HepG2 (cell line): ENCODE measurements around the gene FRMD5. TPM values are rescaled to one million over a fixed set of nuclear protein-coding genes. Genes with fewer than 3 reads are reported as not detected.

Experiments
- ATAC-seq: fragments of 200-7000 bp; cut with Tn5 transposase; 3 replicates; pipeline ENCODE4 v1.9.1; 2020; ENCODE audit warnings: mild to moderate bottlenecking, moderate library complexity
- BruUV-seq: library from RNA; stranded (reverse); fragments of 400-500 nt; replicated peaks from 2 replicates; lab custom pipeline; 2021; lab: Mats Ljungman, UMichigan
- CTCF ChIA-PET: fragments of 300-600 bp; formaldehyde crosslinking; extraction: SDS; loops from one replicate; lab custom pipeline; 2021; ENCODE audit warnings: low total read pairs, inconsistent platforms, low intra/inter-chr PET ratio; lab: Yijun Ruan, JAX
- POLR2A ChIA-PET: fragments of 350-600 bp; sonication (Branson Sonifier 250); formaldehyde crosslinking; loops from one replicate; lab custom pipeline; 2020; ENCODE audit warnings: antibody characterized with exemption, inconsistent platforms; lab: Yijun Ruan, JAX
- DNase-seq: peaks from one replicate; pipeline ENCODE4 v3.0.0-alpha.2; 2015; ENCODE audit warnings: low spot score
- FAIRE-seq: peaks from 3 replicates; lab custom pipeline; 2011; peaks lifted over from hg19 to GRCh38; lab: Jason Lieb, UNC
- H2AFZ ChIP-seq: one replicate; pipeline ENCODE4 v1.6.1; 2011; ENCODE audit warnings: low read length, inconsistent platforms
- H3K27ac ChIP-seq: fragments of 300-600 bp; 3 replicates; pipeline ENCODE4 v1.8.0; 2011; ENCODE audit warnings: mixed run types, mild to moderate bottlenecking, mixed read lengths, low read length, inconsistent platforms; ENCODE audit not compliant: insufficient read depth; ENCODE audit errors: extremely low read length
- H3K27me3 ChIP-seq, 2 experiments: fragments of 200-600 bp in 1 of 2; 2 replicates in 1 of 2; 3 replicates in 1 of 2; pipeline versions ENCODE4 v1.6.0 to v1.8.0; 2011; ENCODE audit warnings: low read length in 2 of 2, mild to moderate bottlenecking in 2 of 2, moderate library complexity in 2 of 2, inconsistent platforms in 1 of 2; ENCODE audit not compliant: insufficient read depth in 2 of 2, control insufficient read depth in 1 of 2
- H3K36me3 ChIP-seq, 2 experiments: fragments of 200-600 bp in 1 of 2; replicated peaks in 1 of 2; 2 replicates in 1 of 2; 3 replicates in 1 of 2; pipeline versions ENCODE4 v1.5.1 to v1.8.0; 2011; ENCODE audit warnings: low read length in 2 of 2, inconsistent platforms in 1 of 2; ENCODE audit not compliant: insufficient read depth in 2 of 2, control insufficient read depth in 1 of 2
- H3K4me1 ChIP-seq: 2 replicates; pipeline ENCODE4 v1.5.1; 2012; ENCODE audit warnings: low read length, inconsistent platforms; ENCODE audit not compliant: insufficient read depth
- H3K4me2 ChIP-seq: 2 replicates; pipeline ENCODE4 v1.6.0; 2011; ENCODE audit warnings: low read depth, low read length, inconsistent platforms
- H3K4me3 ChIP-seq, 3 experiments: fragments of 200-600 bp in 1 of 3; sonication (generic), shearing (Covaris generic) in 1 of 3; replicated peaks in 1 of 3; 2 replicates each; pipeline ENCODE4 v1.5.1; 2011 to 2016; ENCODE audit warnings: low read length in 3 of 3, inconsistent platforms in 2 of 3, low read depth in 2 of 3, mild to moderate bottlenecking in 2 of 3, control low read depth in 1 of 3, mixed read lengths in 1 of 3; ENCODE audit not compliant: insufficient read depth in 1 of 3
- H3K79me2 ChIP-seq: one replicate; pipeline ENCODE4 v1.6.1; 2011; ENCODE audit warnings: low read length, inconsistent platforms; ENCODE audit not compliant: insufficient read depth
- H3K9ac ChIP-seq: 2 replicates; pipeline ENCODE4 v1.6.0; 2011; ENCODE audit warnings: mild to moderate bottlenecking, low read depth, low read length, inconsistent platforms; ENCODE audit not compliant: insufficient read depth
- H3K9me3 ChIP-seq: 2 replicates; pipeline ENCODE4 v1.5.1; 2012; ENCODE audit warnings: mild to moderate bottlenecking, low read length
- H4K20me1 ChIP-seq: 2 replicates; pipeline ENCODE4 v1.6.0; 2011; ENCODE audit warnings: inconsistent platforms, mild to moderate bottlenecking, low read length, moderate library complexity; ENCODE audit not compliant: insufficient read depth
- ATF7-NPFF ChIP-seq: sonication (generic); formaldehyde crosslinking; IDR thresholded peaks from 2 replicates; pipeline ENCODE4 v1.8.1; 2023; ENCODE audit warnings: mild to moderate bottlenecking, low read depth, missing genetic modification reagents, moderate library complexity
- CBX2 ChIP-seq, 2 experiments: fragments of 200-600 bp in 1 of 2; sonication (generic); formaldehyde crosslinking in 1 of 2; IDR thresholded peaks; 2 replicates each; pipeline versions ENCODE4 v1.7.0 to v1.8.1; 2018 to 2022; ENCODE audit warnings: low read depth in 2 of 2, low read length in 1 of 2, mild to moderate bottlenecking in 1 of 2, missing genetic modification reagents in 1 of 2
- ETV5 ChIP-seq: IDR thresholded peaks from 2 replicates; pipeline ENCODE4 v1.6.1; 2018; ENCODE audit warnings: missing biosample characterization, missing genetic modification reagents, inconsistent platforms, borderline replicate concordance
- MIER3 ChIP-seq: IDR thresholded peaks from 2 replicates; pipeline ENCODE4 v1.6.1; 2016; ENCODE audit warnings: missing compliant biosample characterization, borderline replicate concordance
- RFX5 ChIP-seq: IDR thresholded peaks from 2 replicates; pipeline ENCODE4 v1.6.1; 2011; ENCODE audit warnings: low read depth, low read length, improper control_type of control experiment
- ZNF564 ChIP-seq: sonication (generic); formaldehyde crosslinking; IDR thresholded peaks from 2 replicates; pipeline ENCODE4 v1.8.1; 2023; ENCODE audit warnings: mild to moderate bottlenecking, missing genetic modification reagents
- in situ Hi-C: cut with HindIII; loops from 2 replicates; pipeline ENCODE4 v1.10.0; 2017; ENCODE audit warnings: low pct_unique_long_range_greater_than_20kb; ENCODE audit not compliant: extremely low pct_ligation_motif_present
- intact Hi-C: fragments of 100-400 bp; cut with micrococcal nuclease; formaldehyde crosslinking; loops from one replicate; pipeline ENCODE4 v1.10.0; 2022; ENCODE audit not compliant: unreplicated experiment
- polyA plus RNA-seq, 8 experiments: library from polyadenylated mRNA; depleted of rRNA in 3 of 8; stranded (reverse) in 7 of 8; unstranded in 1 of 8; fragments of >200 nt; fragmentation: Illumina TruSeq in 4 of 8; extraction: Trizol in 4 of 8; gene quantifications; 2 replicates each; pipeline versions ENCODE4 v1.2.1 to v1.2.3, GENCODE V29; 2011 to 2016; ENCODE audit warnings: low read depth in 4 of 8, missing spikeins in 1 of 8, mixed read lengths in 1 of 8; ENCODE audit not compliant: insufficient read depth in 1 of 8
- total RNA-seq, 5 experiments: library from RNA; depleted of rRNA; stranded (reverse); fragments of >200 nt; fragmentation: Illumina TruSeq; extraction: Trizol; gene quantifications; 2 replicates each; pipeline ENCODE4 v1.2.3, GENCODE V29; 2016; ENCODE audit warnings: low read depth in 1 of 5
- TF ChIP-seq, protein P1 (sequence below): sonication (generic); formaldehyde crosslinking; IDR thresholded peaks from 2 replicates; pipeline ENCODE4 v1.4.0; 2020; ENCODE audit warnings: mild to moderate bottlenecking, missing genetic modification reagents, borderline replicate concordance
- TF ChIP-seq, protein P2 (sequence below): IDR thresholded peaks from 2 replicates; pipeline ENCODE4 v1.6.1; 2016; ENCODE audit warnings: missing genetic modification reagents, missing compliant biosample characterization
- TF ChIP-seq, protein P3 (sequence below): sonication (generic); formaldehyde crosslinking; IDR thresholded peaks from 2 replicates; pipeline ENCODE4 v1.4.0; 2020; ENCODE audit warnings: mild to moderate bottlenecking, missing genetic modification reagents
- TF ChIP-seq, protein P4 (sequence below), 2 experiments: sonication (generic) in 1 of 2; formaldehyde crosslinking in 1 of 2; IDR thresholded peaks; 2 replicates each; pipeline versions ENCODE4 v1.6.1 to v1.9.0; 2014 to 2022; ENCODE audit warnings: antibody characterized with exemption in 1 of 2, borderline replicate concordance in 1 of 2, inconsistent platforms in 1 of 2, low read depth in 1 of 2, missing genetic modification reagents in 1 of 2

The FRMD5 gene
- total and polyA plus RNA-seq, 2 of the 13 experiments (the other 11 are each of a cell fraction or from before 2014, with no cell fraction given): 0.93 to 1.5 TPM

DNA sequence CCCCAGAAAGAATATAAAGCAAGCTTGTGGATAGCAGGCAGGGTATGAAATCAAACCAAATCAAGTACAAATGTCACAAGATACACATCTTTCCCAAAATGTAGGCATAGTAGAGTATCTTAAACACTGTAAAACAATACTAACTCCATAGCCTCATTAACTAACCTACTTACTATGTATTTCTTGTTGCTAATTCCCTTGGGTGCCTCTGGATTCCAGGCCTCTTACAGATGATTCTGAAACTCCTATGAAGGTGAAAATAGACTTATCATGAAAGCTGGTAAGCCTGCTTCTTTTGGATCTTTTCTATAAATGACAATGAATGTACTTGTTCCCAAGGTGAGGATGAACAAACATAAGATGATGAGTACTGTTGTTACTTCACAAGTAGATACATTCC is 93.8 kb downstream of the FRMD5 start:
- no peak for FAIRE-seq
- Histone ChIP-seq H3K4me2 (no peak overlapping the region), H3K36me3 (no peaks in the 10 kb centered on the region), H3K4me1 (no peaks in the 10 kb centered on the region), H3K27me3 (no peaks in the 10 kb centered on the region), H4K20me1 (no peaks in the 10 kb centered on the region), H2AFZ (no peak overlapping the region), H3K27ac (no peak overlapping the region), H3K4me3 (no peak overlapping the region), H3K9ac (no peak overlapping the region), H3K9me3 (no peaks in the 10 kb centered on the region), H3K79me2 (no peaks in the 10 kb centered on the region)
- intact Hi-C loops: no loop called here
- ATAC-seq: no peak
- in situ Hi-C loops: no loop called here
- ChIA-PET CTCF (no interaction called here), POLR2A (no interaction called here)
- no TSS peak for BruUV-seq
- DNase-seq: no peak
- TF ChIP-seq ATF7-NPFF (no peak), MIER3 (no peak), ETV5 (CRISPR knock-in tag) (no peak), ZNF564 (CRISPR knock-in tag) (no peak), CBX2 (IDR thresholded peaks at IDR 0.05; ENCODE audit: low read depth, low read length) (no peak), CBX2 (CRISPR knock-in tag; IDR thresholded peaks at IDR 0.05; ENCODE audit: low read depth) (no peak), RFX5 (no peak)
- TF ChIP-seq, protein P1, sequence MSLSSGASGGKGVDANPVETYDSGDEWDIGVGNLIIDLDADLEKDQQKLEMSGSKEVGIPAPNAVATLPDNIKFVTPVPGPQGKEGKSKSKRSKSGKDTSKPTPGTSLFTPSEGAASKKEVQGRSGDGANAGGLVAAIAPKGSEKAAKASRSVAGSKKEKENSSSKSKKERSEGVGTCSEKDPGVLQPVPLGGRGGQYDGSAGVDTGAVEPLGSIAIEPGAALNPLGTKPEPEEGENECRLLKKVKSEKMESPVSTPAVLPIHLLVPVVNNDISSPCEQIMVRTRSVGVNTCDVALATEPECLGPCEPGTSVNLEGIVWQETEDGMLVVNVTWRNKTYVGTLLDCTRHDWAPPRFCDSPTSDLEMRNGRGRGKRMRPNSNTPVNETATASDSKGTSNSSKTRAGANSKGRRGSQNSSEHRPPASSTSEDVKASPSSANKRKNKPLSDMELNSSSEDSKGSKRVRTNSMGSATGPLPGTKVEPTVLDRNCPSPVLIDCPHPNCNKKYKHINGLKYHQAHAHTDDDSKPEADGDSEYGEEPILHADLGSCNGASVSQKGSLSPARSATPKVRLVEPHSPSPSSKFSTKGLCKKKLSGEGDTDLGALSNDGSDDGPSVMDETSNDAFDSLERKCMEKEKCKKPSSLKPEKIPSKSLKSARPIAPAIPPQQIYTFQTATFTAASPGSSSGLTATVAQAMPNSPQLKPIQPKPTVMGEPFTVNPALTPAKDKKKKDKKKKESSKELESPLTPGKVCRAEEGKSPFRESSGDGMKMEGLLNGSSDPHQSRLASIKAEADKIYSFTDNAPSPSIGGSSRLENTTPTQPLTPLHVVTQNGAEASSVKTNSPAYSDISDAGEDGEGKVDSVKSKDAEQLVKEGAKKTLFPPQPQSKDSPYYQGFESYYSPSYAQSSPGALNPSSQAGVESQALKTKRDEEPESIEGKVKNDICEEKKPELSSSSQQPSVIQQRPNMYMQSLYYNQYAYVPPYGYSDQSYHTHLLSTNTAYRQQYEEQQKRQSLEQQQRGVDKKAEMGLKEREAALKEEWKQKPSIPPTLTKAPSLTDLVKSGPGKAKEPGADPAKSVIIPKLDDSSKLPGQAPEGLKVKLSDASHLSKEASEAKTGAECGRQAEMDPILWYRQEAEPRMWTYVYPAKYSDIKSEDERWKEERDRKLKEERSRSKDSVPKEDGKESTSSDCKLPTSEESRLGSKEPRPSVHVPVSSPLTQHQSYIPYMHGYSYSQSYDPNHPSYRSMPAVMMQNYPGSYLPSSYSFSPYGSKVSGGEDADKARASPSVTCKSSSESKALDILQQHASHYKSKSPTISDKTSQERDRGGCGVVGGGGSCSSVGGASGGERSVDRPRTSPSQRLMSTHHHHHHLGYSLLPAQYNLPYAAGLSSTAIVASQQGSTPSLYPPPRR (CRISPR knock-in tag): no peak
- TF ChIP-seq, protein P2, sequence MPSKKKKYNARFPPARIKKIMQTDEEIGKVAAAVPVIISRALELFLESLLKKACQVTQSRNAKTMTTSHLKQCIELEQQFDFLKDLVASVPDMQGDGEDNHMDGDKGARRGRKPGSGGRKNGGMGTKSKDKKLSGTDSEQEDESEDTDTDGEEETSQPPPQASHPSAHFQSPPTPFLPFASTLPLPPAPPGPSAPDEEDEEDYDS (CRISPR knock-in tag): no peak
- TF ChIP-seq, protein P3, sequence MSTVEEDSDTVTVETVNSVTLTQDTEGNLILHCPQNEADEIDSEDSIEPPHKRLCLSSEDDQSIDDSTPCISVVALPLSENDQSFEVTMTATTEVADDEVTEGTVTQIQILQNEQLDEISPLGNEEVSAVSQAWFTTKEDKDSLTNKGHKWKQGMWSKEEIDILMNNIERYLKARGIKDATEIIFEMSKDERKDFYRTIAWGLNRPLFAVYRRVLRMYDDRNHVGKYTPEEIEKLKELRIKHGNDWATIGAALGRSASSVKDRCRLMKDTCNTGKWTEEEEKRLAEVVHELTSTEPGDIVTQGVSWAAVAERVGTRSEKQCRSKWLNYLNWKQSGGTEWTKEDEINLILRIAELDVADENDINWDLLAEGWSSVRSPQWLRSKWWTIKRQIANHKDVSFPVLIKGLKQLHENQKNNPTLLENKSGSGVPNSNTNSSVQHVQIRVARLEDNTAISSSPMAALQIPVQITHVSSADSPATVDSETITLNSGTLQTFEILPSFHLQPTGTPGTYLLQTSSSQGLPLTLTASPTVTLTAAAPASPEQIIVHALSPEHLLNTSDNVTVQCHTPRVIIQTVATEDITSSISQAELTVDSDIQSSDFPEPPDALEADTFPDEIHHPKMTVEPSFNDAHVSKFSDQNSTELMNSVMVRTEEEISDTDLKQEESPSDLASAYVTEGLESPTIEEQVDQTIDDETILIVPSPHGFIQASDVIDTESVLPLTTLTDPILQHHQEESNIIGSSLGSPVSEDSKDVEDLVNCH (CRISPR knock-in tag): no peak
- TF ChIP-seq, protein P4, sequence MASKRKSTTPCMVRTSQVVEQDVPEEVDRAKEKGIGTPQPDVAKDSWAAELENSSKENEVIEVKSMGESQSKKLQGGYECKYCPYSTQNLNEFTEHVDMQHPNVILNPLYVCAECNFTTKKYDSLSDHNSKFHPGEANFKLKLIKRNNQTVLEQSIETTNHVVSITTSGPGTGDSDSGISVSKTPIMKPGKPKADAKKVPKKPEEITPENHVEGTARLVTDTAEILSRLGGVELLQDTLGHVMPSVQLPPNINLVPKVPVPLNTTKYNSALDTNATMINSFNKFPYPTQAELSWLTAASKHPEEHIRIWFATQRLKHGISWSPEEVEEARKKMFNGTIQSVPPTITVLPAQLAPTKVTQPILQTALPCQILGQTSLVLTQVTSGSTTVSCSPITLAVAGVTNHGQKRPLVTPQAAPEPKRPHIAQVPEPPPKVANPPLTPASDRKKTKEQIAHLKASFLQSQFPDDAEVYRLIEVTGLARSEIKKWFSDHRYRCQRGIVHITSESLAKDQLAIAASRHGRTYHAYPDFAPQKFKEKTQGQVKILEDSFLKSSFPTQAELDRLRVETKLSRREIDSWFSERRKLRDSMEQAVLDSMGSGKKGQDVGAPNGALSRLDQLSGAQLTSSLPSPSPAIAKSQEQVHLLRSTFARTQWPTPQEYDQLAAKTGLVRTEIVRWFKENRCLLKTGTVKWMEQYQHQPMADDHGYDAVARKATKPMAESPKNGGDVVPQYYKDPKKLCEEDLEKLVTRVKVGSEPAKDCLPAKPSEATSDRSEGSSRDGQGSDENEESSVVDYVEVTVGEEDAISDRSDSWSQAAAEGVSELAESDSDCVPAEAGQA (IDR thresholded peaks at IDR 0.05; ENCODE audit: low read depth): no peak
- TF ChIP-seq, protein P4 (CRISPR knock-in tag; IDR thresholded peaks at IDR 0.05; ENCODE audit: borderline replicate concordance): no peak
